Mesodermal cell (in vitro differentiated cells): ENCODE measurements around the gene AATF.
A peak's percentile ranks its signal among the peaks of the same experiment; 100 is the strongest.

Experiments used
- H3K27ac ChIP-seq: 2 replicates; pipeline ENCODE4 v1.7.0; 2013; ENCODE audit warnings: mild to moderate bottlenecking, low read depth, low read length, moderate library complexity; ENCODE audit not compliant: severe bottlenecking
- H3K36me3 ChIP-seq: 2 replicates; pipeline ENCODE4 v1.7.1; 2013; ENCODE audit warnings: mild to moderate bottlenecking, low read length, moderate library complexity; ENCODE audit not compliant: control insufficient read depth, insufficient read depth
- H3K4me1 ChIP-seq: one replicate; pipeline ENCODE4 v1.7.1; 2013; ENCODE audit warnings: mild to moderate bottlenecking, low read length; ENCODE audit not compliant: insufficient read depth, control insufficient read depth, poor library complexity, severe bottlenecking
- H3K4me3 ChIP-seq: 2 replicates; pipeline ENCODE4 v1.7.0; 2013; ENCODE audit warnings: low read length, control low read depth, mild to moderate bottlenecking; ENCODE audit not compliant: insufficient read depth, poor library complexity, severe bottlenecking; ENCODE audit errors: extremely low read depth
- H3K9me3 ChIP-seq: 2 replicates; pipeline ENCODE4 v1.7.1; 2013; ENCODE audit warnings: mild to moderate bottlenecking, low read length, moderate library complexity; ENCODE audit not compliant: control insufficient read depth
- WGBS, 2 experiments: methylation state at CpG; one replicate each; pipeline ENCODE4 v1.1.5; 2013; ENCODE audit warnings: missing lambda C conversion rate in 2 of 2; ENCODE audit not compliant: insufficient coverage in 2 of 2; 5-methylcytosine and 5-hydroxymethylcytosine counted together

Gene AATF

GRCh38 chr17:36937959-36938565 is 10.7 kb upstream of the AATF start:
- Histone ChIP-seq H3K4me1 (peaks cover 51% of the 10 kb centered on the region), H3K4me3 (peak overlapping the region; percentile 48), H3K36me3 (no peaks in the 10 kb centered on the region), H3K9me3 (no peaks in the 10 kb centered on the region), H3K27ac (no peak overlapping the region)
- 0 to 1% methylated on average over 29 to 36 of the region's 36 CpGs for WGBS, 2 experiments

- H3K4me3 ChIP-seq, result peak overlapping the region; percentile 48
- H3K9me3 ChIP-seq, result no peaks in the 10 kb centered on the region
- no peaks in the 10 kb centered on the region for H3K36me3 ChIP-seq
- H3K4me1 ChIP-seq, result peaks cover 45% of the 10 kb centered on the region
- no peak overlapping the region for H3K27ac ChIP-seq
- WGBS, 2 experiments, result 1 to 2% methylated on average over 25 of the region's 25 CpGs
Observed at GRCh38 chr17:36938566-36939051, 10.1 kb upstream of the AATF start.

- H3K36me3 ChIP-seq, result no peaks in the 10 kb centered on the region
- H3K9me3 ChIP-seq, result no peaks in the 10 kb centered on the region
- WGBS, 2 experiments, result 2% methylated on average over 34 to 40 of the region's 43 CpGs
- H3K27ac ChIP-seq, result no peak overlapping the region
- H3K4me3 ChIP-seq, result peak overlapping the region; percentile 48
- H3K4me1 ChIP-seq, result peaks cover 39% of the 10 kb centered on the region
Observed at GRCh38 chr17:36939052-36939801, 9.5 kb upstream of the AATF start.

- Histone ChIP-seq H3K36me3 (no peaks in the 10 kb centered on the region), H3K9me3 (no peaks in the 10 kb centered on the region), H3K4me1 (peaks cover 35% of the 10 kb centered on the region), H3K4me3 (peak overlapping the region; percentile 48), H3K27ac (no peak overlapping the region)
- 0 to 3% methylated on average over 12 to 17 of the region's 26 CpGs for WGBS, 2 experiments
Observed at GRCh38 chr17:36939802-36940312, 8.9 kb upstream of the AATF start.

GRCh38 chr17:36940313-36941264 is 8.2 kb upstream of the AATF start:
- WGBS, 2 experiments, result 17 to 19% methylated on average over 31 to 49 of the region's 52 CpGs

GRCh38 chr17:36941265-36942010 is 7.3 kb upstream of the AATF start:
- WGBS, 2 experiments, result 34 to 36% methylated on average over 6 to 10 of the region's 17 CpGs

More at GRCh38 chr17:36940313-36941264, 8.2 kb upstream of the AATF start:
- H3K4me1 ChIP-seq, result peaks cover 30% of the 10 kb centered on the region
- H3K36me3 ChIP-seq, result no peaks in the 10 kb centered on the region
- H3K4me3 ChIP-seq, result no peak overlapping the region
- no peaks in the 10 kb centered on the region for H3K9me3 ChIP-seq
- no peak overlapping the region for H3K27ac ChIP-seq

GRCh38 chr17:36942019-36942599 is 6.6 kb upstream of the AATF start:
- WGBS, 2 experiments, result 2 to 6% methylated on average over 33 to 41 of the region's 57 CpGs
- no peak overlapping the region for H3K27ac ChIP-seq

More at GRCh38 chr17:36941265-36942010, 7.3 kb upstream of the AATF start:
- H3K4me3 ChIP-seq, result peak overlapping the region; percentile 29
- H3K27ac ChIP-seq, result no peak overlapping the region
- H3K9me3 ChIP-seq, result no peaks in the 10 kb centered on the region
- H3K4me1 ChIP-seq, result peaks cover 24% of the 10 kb centered on the region
- H3K36me3 ChIP-seq, result no peaks in the 10 kb centered on the region

GRCh38 chr17:36942631-36943125 is 6.1 kb upstream of the AATF start:
- H3K36me3 ChIP-seq, result no peaks in the 10 kb centered on the region
- 1 to 7% methylated on average over 20 to 48 of the region's 59 CpGs for WGBS, 2 experiments
- H3K4me3 ChIP-seq, result peak overlapping the region; percentile 29
- H3K27ac ChIP-seq, result no peak overlapping the region
- H3K4me1 ChIP-seq, result peaks cover 20% of the 10 kb centered on the region
- H3K9me3 ChIP-seq, result no peaks in the 10 kb centered on the region

More at GRCh38 chr17:36942019-36942599, 6.6 kb upstream of the AATF start:
- H3K4me1 ChIP-seq, result peaks cover 24% of the 10 kb centered on the region
- no peaks in the 10 kb centered on the region for H3K9me3 ChIP-seq
- peak overlapping the region; percentile 29 for H3K4me3 ChIP-seq
- no peaks in the 10 kb centered on the region for H3K36me3 ChIP-seq

- H3K9me3 ChIP-seq, result no peaks in the 10 kb centered on the region
- peaks cover 16% of the 10 kb centered on the region for H3K4me1 ChIP-seq
- H3K4me3 ChIP-seq, result peak overlapping the region; percentile 2
- WGBS, 2 experiments, result 15 to 23% methylated on average over 15 to 31 of the region's 44 CpGs
- H3K27ac ChIP-seq, result no peak overlapping the region
- H3K36me3 ChIP-seq, result no peaks in the 10 kb centered on the region
Observed at GRCh38 chr17:36943250-36944191, 5.2 kb upstream of the AATF start.
